HS-5 (cell line): ENCODE data around the gene NIPSNAP2.
"Not testable (repeated sequence)": the region's sequence is repeated elsewhere in the genome, so short reads cannot be mapped to it uniquely, and the experiment has no call there.

Experiments
- DNase-seq: peaks from one replicate; pipeline ENCODE4 v3.0.0-alpha.2; 2012; ENCODE audit warnings: low read depth

NIPSNAP2 gene

DNA sequence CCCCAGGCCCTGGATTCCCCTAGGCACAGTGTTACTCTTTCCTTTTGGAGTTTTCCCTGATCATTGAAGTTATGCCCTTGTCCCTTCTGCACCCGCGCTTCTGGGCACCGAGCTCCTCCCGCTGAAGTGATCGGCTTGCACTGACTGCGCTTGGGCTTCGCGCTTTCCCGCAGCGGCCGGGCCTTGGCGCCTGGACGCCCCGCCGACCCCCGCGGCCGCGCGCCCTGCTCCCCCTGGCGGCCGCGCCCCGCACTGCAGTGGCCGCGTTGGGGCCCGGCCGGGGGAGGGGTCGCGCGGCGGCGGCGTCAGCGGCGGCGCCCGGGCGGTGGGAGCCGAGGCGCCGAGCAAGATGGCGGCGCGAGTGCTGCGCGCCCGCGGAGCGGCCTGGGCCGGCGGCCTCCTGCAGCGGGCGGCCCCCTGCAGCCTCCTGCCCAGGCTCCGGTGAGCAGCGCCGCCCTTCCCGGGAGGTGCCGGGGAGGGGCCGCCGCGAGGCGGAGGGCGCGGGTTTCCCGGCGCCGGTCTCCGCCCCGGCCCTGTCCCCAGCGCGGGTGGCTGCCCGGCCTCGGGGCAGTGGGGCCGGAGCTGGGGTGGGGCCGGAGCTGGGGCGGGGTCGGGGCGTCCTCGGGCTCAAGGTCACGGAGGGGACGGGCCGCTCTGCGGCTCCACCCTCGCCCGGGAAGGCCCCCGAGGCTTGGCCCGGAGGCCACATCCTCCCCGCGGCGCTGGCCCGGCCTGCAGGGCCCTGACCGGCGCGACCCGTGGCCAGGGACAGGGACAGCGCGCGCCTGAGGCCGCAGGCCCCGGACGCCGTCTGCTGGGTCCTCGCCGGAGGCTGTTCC, at the start of gene NIPSNAP2:
NIPSNAP2 (plus strand) TSS at position 325 of the 839 bp plus-strand sequence; CDS start at position 350, 25 bp downstream.
- no peak for DNase-seq

- DNase-seq, result no peak
Measured at GRCh38 chr7:55917771-55918170, 46.6 kb upstream of the NIPSNAP2 start.

- DNase-seq, result no peak
Measured at GRCh38 chr7:55928006-55928767, 36.2 kb upstream of the NIPSNAP2 start.

GRCh38 chr7:55931421-55932151, 32.8 kb upstream of the NIPSNAP2 start:
- no peak for DNase-seq

GRCh38 chr7:55939514-55940123, 24.8 kb upstream of the NIPSNAP2 start:
- no peak for DNase-seq

- DNase-seq, result no peak
Measured at GRCh38 chr7:55946545-55946944, 17.8 kb upstream of the NIPSNAP2 start.

DNA sequence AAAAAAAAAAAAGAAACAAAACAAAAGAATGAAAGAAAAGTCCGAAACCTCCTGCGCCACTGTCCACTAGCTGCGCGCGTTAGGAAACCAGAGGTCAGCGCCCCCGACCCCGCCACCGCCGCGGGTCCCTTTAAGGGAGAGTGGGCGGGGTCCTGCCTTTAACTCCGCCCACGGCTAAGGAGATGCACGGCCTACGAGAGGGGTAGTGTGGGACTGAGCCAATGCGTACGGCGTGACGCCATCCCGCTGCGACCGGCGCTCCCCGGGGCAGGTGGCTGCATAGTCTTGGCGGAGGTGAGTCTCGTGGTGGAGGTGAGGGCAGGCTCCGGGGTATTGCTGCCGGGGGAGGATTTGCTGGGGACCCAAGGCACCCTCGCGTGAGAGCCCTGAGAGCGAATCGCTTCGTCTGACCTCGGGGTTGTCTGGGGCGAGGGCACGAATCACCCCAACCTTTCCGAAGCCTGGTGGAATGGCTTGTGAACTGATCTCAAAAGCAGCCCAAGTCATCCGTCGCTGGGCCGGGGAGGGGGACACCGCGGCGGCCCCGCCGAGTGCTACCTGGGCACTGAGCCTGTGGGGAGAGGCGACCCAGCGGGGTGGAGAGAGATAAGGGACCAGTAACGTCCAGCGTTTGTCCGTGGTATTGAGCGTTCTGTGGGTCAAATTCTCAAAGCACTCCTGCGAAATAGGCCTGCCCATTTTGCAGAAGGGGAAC, 12.6 kb upstream of the NIPSNAP2 start, which contains the start of gene MRPS17:
MRPS17 (plus strand) TSS at position 241 of the 715 bp plus-strand sequence. CDS start 1,319 bp downstream, outside the sequence.
- no peak for DNase-seq

DNA sequence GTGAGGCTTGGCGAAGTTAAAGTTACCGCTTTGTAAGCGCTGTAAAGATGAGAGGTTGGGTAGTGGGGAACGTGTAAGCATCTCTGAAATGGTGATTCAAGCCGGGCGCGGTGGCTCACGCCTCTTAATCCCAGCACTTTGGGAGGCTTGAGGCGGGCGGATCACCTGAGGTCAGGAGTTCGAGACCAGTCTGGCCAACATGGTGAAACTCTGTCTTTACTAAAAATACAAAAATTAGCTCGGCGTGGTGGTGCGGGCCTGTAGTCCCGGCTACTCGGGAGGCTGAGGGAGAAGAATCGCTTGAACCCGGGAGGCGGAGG, 12.1 kb upstream of the NIPSNAP2 start:
- DNase-seq, result not testable (repeated sequence)

- DNase-seq, result no peak
Measured at GRCh38 chr7:55953707-55954475, 10.5 kb upstream of the NIPSNAP2 start.

GRCh38 chr7:55957190-55957589, 7.2 kb upstream of the NIPSNAP2 start:
- no peak for DNase-seq

- DNase-seq, result no peak
Measured at GRCh38 chr7:55962014-55962413, 2.4 kb upstream of the NIPSNAP2 start.

DNA sequence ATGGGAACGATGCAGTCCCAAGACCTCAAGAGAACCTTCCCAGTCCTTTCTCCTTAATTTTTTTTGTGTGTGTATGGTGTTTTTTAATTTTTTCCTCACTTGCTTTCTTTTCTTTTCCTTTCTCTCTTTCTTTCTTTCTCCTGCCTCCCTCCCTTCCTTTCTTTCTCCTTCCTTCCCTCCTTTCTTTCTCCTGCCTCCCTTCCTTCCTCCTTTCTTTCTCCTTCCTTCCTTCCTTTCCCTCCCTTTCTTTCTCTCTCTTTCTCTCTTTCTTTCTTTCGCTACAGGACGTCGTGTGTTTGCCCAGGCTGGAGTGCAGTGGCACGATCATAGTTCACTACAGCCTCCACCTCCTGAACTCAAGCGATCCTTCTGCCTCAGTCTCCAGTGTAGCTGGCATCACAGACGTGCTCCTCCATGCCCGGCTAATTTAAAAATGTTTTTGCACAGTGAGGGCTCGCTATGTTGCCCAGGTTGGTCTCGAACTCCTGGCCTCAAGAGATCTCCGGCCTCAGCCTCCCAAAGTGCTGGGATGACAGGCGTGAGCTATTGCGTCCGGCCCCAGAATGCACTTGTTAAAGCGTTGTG, 709 bp upstream of the NIPSNAP2 start:
- DNase-seq, result no peak

DNA sequence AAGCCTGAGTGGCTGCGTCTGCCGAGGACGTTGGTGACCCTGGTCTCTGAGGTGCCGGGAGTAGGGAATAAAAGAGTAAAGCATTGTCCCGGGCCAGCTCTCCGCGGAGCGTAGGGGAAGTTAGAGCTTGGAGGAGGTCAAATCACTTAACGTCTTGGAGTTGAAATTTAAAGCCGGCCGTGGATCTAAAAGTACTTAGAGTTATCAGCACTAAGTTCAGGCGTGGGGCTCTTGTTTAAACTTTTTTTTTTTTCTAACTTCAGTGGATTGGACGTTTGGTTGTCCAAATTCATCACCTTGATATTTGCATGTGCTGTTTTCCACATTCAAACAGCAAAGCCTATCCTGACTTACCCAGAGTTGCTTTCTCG, 700 bp downstream of the NIPSNAP2 start:
- DNase-seq, result no peak

DNA sequence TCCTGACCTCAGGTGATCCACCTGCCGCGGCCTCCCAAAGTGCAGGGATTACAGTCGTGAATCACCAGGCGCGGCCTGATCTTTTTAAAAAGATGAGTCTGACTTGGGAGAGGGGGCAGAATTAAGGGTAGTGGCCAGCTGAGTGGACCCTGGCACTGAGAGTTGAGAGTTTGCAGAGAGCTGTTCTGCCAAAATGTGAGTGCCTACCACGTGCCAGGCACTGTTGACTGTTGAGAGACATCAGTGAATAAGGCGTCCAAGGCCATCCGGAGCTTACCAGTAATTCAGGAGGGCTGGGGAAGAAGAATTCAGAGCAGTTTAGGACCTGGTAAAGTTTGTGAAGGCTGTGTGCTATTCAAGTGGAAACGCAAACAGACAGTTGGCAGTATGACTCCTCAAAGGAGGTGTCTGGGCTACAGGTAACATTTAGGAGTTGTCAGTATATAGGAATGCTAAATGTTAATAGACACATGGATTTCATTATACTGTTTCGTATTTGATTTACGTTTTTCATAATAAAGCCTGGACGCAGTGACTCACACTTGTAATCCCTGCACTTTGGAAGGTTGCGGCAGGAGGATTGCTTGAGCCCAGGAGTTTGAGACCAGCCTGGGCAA, 1.5 kb downstream of the NIPSNAP2 start:
- no peak for DNase-seq

DNA sequence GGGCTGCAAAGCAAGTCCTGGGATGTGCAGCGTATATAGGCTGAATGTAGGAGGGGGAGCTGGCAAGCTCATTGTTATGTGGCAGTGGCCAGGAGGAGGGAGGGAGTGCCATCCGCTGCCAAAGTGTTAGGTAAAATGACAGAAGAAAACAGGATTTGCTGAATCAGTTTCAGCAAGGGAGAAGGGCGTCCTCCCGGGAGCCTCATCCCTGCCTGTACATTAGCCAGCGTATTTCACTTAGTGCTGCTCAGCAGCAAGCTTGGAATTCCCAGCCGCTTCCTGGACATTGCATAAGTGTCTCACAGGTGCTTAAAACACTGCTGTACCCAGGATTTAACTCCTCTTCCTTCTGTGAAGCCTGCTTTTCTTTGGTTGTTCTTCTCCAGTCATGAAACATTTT, 2.5 kb downstream of the NIPSNAP2 start:
- DNase-seq, result no peak

DNA sequence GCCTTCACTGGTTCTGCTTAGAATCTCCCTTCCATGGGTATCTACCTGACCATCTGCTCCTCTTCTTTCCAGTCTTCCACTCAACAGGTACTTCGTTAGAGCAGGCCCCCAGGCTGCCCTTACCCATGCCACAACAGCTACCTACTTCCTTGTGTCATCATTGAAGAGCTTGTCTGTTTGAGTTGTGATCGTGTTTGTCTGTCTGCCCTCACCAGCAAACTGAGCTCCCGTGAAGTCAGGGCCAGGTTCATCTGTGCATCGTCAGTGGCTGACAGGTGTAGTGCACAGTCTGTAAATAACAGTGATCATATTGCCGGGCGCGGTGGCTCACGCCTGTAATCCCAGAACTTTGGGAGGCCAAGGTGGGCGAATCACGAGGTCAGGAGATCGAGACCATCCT, 5.0 kb downstream of the NIPSNAP2 start:
- no peak for DNase-seq

DNA sequence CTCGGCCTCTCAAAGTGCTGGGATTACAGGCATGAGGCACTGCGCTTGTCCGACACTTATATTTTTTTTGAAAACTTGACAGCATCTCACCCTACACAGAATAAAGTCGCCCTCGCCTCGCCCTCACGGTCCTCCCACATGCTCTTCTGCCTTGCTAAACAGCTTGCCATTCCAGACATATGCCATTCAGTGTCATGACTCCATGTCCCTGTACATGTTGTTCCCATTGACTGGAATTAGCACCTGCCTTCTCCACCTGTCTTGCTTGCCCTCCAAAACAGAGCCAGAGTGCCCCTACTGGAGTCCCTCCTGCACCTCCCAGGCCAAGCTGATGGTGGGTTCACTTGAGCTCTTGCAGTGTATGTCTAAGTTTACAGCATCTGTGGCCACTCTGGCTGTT, 6.2 kb downstream of the NIPSNAP2 start:
- DNase-seq, result no peak

DNA sequence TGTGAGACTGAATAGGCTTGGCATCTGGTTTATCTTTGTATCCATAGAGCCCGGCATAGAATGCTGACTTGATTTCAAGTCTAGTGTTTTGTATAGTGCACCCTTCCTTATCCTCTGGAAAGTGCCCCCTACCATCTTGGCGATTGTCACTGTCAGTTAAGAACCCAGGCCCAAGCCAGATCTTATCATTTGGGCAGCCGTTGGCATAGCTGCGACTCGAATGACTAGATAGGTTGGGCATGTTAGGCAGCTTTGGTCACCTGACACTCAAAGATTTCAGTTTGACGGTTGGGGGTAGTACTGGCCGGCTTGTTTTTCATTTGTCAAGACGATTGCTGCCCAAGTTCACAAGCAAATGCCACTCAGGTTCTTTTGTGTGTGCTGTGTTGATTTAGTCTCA, 6.6 kb downstream of the NIPSNAP2 start:
- DNase-seq, result no peak

DNA sequence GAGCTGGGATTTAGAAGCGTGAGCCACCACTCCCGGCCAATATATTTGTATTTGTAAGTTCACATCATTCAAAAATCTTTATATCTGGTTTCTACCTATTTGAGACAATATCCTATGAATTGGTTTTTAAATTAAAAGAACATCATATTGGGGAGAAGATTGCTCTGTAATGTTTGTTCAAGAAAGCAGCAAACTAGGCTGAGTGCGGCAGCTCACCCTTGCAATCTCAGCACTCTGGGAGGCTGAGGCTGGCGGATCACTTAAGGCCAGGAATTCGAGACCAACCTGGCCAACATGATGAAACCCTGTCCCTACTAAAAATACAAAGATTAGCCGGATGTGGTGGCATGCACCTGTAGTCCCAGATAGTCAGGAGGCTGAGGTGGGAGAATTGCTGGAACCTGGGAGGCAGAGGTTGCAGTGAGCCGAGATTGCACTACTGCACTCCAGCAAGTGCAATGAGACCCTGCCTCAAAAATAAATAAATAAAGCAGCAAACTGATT, 9.4 kb downstream of the NIPSNAP2 start:
- DNase-seq, result no peak
